Forelimb muscle (tissue), 1 donor: ENCODE data around the gene URB1. TPM values are rescaled to one million over a fixed set of nuclear protein-coding genes. Genes with fewer than 3 reads are reported as not detected.
"Not testable (repeated sequence)": the region's sequence is repeated elsewhere in the genome, so short reads cannot be mapped to it uniquely, and the experiment has no call there.

Experiments
- DNase-seq: peaks from one replicate; pipeline ENCODE4 v3.0.0-alpha.2; 2013; ENCODE audit warnings: low read depth
- polyA plus RNA-seq: library from polyadenylated mRNA; unstranded; fragments of 120-200 nt; gene quantifications from one replicate; pipeline ENCODE4 v1.2.1, GENCODE V29; 2013; ENCODE audit not compliant: insufficient read length

Gene URB1
- polyA plus RNA-seq, 1 donor = 12.4 TPM

DNA sequence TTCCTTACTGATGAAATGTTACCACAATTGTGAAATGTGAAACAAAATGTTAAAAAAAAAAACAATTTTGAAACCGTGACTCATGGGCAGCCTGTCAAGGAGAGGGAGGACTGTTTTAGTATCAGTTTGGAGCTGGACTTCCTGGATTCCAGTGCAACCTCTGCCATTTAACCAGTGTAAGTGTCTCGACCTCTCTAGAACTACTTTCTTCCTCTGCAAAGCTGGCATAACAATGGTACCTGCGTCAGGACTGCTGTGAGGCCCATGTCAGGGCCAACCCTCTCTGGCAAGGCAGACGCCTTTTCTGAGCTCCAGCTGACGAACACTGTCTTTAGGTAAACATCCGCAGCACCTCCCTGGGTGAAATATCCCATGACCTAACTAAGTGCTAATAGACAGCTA is 20.9 kb downstream of the URB1 start:
- DNase-seq = no peak

DNA sequence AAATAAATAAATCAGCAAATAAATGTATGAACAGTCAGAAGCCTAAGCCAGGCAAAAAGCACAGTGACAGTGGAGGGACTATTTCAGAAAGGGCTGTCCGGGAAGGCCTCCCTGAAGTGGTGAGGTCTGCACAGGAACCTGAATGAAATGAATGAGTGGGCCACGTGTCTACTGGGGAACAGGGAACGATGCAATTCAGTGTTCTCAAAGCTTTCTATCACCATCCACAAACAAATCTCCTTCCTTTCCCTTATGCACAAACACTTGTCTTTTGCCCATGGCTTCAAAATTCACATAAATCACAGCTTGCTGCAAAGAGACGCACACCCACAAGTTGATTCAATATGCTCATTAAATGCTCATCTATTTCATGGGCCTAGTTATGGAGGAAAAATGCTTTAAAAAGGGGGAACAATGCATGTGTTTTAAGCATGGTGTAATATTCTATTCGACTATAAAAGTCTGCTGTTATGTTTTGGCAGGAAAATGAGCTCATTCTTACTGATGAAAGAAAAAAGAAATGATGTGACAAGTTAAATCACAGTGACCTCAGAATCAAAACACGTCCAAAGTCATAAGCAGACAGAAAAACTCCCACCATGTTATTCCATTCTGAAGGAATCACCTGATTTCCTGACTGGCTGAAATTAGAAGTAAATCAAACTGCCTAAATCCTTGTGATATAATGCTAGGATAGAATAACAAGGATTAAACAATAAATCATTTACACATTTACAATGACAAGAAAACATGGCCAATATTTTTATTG is 21.6 kb downstream of the URB1 start:
- DNase-seq = no peak

DNA sequence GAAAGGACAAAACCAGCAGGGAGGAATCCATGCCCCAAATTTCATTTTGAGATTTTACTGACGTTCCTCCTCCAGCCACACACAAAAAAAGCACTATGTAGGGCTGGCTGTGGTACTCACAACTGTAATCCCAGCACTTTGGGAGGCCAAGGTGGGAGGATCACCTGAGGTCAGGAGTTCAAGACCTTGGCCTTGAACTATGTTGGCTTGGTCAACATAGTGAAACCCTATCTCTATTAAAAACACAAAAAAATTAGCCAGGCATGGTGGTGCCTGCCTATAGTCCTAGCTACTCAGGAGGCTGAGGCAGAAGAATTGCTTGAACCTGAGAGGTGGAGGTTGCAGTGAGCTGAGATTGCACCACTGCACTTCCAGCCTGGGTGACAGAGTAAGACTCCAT is 23.9 kb downstream of the URB1 start:
- DNase-seq = not testable (repeated sequence)

DNA sequence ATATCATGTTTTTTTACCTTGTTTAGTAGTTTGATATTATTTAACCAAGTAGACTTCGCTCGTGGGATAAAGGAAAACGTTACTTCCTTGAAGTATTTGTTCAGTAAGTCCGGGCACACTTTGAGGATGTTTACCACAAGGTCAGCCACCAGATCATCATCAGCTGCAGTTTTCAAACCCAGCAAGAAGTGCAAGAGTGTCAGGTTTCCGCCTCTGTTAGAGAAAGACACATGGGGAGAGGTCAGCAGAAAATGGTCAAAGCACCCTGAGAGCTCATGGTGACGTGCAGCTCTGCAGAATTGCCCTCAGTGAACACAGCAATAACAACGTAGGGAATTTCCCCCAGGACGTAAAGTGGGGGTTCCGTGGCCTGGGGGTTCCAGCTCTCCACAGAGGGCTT is 24.4 kb downstream of the URB1 start:
- DNase-seq = no peak

DNA sequence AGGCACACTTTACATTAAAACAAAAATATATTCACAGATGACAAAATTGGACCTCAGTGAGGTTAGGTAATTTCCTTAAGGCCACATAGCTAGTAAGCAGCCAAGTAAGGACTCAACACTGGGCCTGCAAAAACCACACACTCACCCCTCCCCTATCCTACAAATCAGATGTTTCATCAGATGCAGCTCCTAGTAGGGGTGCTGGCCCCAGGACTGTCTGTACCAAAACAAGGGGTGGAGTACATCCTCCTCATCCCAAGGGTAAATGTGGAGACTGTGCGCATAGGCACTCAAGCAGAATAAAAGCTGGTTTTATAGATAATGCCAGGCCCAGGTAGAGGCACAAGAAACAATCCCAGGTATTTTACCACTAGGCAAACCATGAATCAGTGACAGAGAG is 25.7 kb downstream of the URB1 start:
- DNase-seq = no peak

DNA sequence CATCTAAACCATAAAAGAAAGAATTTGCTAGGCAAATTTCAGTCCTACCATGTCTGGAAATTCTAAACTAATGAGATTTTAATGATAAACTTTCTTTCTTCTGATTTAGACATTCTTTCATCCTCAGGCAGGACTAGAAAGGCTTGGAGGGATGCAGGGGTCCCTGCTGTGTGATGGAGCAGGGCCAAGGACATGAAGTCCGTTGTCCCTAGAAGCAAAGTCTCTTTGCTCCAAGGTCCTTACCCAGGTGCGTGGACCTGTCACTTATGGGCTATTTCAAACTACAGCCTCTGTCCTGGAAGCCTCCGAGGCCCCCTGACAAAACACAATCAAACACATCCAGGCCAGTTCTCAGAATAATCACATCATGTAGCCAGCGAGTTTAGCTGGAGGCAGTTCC is 26.6 kb downstream of the URB1 start:
- no peak for DNase-seq

DNA sequence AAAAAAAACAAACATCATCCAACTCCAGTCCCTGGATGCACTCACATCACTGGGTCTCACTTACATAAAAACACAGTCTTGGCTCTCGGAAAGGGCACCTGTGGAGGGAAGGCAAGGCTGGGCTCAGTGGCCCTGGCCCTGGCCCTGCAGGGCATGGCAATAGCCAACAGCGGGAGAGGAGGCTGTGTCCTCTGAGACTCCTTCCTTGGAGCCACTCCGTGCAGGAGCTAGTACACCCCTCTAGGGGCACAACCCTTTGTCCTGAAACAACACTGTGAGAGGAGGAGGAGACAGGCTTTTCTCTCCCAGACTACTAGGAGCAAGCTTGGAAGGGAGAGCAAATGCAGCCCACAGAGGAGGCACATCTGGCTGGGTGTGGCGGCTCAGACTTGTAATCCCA is 28.0 kb downstream of the URB1 start:
- no peak for DNase-seq

DNA sequence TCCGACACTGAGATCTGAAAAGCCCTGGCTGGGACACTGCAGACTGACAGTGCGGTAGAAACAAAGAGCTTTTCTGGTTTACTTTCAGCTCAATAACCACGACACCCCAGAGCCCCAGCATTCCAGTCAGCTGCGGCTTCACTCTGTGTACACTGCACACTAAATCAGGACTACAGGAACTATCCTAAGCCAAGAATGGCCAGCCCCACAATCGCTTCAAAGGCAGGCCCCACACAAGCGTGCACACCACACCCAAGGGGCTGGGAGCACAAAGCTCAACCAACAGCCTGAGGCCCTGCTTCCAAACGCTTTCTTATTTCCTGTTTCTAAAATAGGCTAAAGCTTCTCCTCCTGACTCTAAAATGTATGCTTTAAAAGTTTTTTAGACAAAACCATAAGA is 28.4 kb downstream of the URB1 start:
- DNase-seq = no peak

DNA sequence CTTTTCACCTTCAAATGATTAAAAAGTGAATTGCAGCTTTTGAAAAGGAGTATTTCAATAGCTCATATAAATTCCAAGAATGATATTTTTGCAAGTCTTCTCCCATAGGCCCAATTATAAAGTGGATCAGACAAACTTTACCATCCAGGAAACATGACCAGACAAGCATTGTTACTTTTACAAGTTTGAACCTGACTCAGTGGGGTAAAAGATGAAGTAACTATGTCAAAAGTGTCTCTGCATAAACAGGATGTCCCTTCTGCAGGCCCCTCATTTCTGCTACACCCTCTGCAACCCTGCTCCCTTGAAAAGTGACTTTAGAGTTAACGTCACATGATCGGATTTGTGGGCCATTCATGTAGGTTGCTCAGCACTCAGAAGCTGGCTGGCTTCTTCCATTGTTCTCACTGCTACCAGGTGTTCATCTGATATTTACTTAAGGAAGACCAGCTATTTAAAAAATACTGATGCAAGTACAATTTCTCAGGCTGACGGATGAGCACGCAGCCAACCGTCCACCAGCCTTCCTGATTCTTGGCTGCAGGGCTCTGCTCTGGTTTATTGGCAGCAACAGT is 32.3 kb downstream of the URB1 start:
- no peak for DNase-seq

DNA sequence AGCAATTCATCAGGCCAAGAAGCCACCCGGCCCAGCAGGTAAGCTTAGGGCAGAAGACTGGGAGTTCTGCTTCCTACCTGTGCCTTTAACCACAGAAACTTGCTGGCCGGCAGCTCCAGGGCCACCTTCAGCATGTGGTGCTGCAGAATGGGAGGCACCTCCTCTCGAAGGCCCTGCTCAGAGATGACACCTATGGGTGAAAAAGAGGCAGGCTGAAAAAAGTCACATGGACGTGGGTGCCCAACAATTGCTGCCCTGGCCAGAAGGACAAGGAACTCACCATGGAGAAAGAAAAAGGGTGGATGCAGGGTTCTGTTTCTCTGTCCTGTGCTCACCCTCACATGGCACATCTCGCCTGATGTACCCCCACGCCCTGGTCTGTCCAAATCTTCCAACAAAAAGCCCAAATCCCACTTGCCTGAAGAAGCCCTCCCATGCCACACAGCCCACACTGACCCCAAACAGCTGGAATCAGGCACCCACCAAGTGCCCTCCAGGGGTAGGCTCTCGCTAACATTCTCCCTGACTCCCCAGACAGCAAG is 33.0 kb downstream of the URB1 start:
- DNase-seq = no peak

DNA sequence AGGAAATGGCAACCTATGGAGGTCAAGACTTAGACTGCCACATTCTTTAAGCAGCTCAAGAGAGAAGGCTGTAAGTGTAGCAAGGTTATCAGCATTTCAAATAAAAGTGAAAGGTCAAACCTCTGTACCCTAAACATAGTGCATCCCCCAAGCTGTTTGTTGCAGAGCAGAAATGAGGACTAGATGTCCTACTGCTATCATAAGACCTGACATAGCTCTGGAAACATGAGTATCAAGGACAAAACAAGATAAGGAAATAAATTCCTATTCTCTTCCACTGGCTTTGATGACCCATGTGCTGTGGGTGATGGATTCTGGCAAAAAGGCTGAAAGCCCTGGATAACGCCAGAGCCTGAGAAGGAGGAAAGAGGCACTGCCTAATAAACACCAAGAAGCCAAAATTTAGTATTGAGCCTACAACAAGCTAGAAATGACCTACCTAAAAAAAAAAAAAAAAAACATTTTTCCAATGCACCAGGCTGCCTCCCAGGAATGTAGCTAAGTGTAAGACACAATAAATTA is 35.9 kb downstream of the URB1 start:
- DNase-seq = no peak

DNA sequence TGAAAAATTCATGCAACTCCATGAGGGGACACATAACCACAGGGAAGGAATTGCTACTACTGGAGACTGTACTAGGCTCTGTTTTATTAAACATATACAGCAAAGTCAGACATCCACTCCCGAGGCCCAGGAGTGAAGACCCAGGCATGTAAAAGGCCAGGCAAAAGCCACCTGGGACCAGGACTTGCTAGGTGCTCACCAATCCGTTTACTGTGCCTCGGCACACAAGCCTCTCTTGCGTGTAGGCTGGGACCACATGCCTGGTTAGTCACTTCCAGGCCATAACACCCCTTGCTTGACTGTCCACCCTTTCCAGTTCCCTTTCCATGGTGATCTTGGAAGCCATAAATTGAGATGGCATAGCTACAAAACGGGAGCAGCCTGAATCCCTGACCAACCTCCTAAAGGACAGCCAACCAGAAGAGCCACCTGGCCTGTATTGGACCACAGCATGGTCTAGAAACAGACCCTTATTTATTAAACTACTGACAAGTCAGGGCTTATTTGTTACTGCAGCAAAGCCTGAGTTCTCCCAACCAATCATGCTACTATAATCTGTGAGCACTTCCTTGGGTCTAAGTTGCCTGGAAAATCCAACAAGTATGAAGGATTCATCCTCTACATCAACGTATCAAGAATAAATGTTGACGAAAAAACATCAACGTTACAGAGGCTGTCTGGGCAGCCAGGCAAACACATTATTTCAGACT is 39.7 kb downstream of the URB1 start:
- DNase-seq = no peak

DNA sequence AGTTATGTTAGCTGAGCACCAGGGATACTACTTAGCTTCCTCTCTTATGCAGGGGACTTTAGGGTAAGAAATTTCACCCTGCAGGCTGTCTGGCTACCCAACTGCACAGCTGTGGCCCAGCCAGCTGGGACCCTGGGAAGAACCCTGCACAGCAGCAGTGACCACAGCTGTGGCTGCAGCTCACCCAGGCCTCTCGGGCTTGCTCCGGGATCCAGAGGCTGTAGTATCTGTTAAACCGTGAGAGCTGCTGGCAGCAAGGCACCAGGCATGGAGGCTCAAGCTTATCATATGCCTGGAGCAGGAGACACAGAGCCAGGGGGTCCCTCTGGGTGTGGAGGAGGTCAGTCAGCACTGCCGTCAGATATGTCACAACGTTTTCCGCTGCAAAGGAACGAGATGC is 40.3 kb downstream of the URB1 start:
- DNase-seq = no peak

DNA sequence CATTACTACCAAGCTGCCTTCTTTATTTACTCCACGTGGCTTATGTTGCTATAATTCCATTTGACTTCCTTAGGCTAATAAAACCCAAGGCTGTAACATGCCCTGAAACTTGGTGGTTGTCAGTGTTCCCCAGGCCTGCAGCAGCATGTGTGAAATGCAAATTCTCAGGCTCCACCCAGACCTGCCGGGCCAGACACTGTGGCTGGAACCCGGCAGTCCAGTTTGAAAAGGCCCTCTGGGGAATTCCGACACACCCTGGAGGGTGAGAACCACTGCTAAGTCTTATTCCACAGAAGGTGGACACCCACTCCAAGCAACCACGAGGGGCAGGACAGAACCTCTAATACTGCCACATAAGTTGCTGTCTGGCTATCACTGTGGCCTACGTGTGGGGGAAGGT is 41.4 kb downstream of the URB1 start:
- no peak for DNase-seq

DNA sequence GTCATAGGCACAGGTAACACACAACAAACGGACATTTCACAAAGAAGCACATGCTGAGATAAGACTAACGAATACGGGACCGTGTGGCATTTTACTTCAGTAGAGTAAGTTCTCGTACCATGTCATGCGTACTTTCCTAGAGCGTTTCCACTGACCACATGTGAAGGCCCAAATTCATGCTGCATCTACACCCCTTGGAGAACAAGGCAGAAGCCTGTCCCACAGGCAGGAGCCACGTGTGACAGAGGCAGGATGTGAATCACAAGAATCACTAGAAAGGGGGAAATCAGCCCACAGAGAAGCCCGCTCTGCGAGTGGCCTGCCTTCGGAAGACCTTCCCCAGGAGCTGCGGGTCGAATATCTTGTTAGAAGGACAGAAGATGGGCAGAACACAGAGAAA is 41.8 kb downstream of the URB1 start:
- no peak for DNase-seq

DNA sequence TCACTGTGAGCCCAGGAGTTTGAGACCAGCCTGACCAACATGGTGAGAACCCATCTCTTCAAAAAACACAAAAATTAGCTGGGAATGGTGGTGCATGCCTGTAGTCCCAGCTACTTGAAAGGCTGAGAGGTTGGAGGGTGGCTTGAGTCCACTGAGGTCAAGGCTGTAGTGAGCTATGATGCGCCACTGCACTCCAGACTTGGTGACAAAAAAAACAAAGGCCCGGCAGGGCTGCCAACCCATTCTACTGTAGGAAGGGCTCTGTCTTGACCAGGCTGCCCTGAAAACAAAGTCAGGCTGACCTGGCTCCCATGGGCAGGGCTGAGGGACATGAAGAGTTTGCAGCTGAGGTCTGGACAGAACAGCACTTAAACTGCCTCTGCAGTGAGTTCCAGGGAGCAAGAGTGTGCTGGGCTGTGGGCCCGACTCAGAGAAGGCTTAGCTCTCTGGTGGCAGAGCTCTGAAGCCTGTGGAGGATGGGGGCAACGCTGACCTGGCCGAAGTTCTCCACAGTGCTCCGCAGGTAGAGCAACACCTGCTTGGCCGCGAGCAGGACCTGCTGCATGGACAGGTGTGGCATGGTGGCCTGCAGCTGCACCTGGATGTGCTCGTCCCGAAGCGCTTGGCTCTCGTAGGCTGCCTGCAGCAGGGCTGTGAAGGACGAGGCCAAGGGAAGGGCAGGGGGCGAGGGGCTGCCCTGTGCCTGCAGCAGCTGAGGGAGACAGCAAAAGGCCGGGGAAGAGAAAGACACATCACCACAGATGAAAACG is 42.4 kb downstream of the URB1 start:
- no peak for DNase-seq

DNA sequence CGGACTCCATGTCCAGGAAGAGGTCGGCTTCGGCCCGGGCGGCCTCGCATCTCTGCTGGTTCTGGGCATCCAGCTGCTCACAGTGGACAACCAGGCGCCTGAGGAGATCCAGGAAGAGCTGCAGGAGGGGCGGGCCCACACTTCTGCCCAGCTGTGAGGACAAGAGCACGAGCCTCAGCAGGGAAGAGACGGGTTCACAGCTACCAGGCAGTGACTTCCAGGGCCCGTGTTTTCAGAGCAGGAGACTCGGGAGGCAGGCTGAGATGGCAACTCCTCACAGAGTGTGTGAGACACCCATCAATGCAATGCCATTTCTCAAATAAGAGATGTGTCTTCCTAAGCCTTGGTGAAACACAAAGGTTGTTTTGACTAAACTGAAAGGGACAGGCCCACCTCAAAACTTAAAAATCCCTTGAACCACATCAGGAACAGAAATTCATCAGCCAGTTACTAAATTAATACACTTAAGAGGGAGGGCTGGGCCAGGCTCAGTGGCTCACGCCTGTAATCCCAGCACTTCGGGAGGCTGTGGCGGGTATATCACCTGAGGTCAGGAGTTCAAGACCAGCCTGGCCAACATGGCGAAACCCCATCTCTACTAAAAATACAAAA is 43.4 kb downstream of the URB1 start:
- DNase-seq = no peak

DNA sequence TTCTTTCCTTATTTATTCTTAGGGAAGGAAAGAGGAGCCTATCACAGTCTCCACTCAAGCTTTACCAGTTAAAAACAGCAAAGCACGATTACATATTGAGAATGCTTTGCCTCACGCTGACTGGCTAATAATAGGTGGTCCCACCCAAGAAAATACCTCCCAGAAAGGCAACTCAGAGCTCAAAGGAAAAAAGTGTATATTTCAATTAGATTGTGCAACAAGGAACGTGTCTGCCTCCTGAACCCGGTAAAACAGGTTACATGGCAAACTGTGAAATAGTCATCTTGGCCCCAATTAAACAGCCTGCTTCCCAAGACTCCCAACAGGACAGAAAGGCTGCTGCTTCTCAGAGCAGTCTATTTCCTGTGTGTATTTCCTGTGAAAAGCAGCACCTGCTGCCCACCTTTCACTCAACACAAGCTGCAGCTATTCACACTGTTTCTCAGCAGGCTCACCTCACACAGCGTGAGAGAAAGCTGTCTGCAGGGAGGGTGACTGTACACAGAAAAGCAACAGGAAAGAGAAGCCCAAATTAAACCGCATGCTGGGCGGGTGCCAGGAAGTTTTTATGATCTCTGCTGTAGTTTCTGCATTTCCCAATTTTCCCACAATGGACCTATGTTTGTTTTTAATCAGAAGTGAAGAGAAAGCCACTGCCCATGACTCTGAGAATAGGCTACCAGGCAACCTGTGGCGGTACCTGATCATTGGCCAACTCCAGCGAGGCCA is 44.0 kb downstream of the URB1 start:
- DNase-seq = no peak

DNA sequence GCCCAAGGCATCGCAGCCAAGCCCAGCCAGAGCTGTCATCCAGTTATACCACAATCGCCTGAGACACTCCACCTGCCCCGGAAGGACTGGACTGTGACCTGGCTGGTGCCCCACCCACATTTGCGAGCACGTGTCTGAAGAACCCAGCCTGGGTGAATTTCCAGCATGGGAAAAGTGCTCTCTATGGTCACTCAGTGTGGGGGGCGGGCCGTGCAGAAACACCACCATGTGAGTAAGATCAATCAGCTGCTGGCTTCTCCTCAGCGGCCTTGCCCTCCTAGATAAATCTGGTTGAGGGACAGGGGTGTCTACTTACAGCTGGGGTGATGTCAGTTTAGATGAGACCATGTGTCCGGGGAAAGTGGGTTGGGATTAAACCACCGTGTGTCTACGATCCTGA is 44.8 kb downstream of the URB1 start:
- DNase-seq = no peak

DNA sequence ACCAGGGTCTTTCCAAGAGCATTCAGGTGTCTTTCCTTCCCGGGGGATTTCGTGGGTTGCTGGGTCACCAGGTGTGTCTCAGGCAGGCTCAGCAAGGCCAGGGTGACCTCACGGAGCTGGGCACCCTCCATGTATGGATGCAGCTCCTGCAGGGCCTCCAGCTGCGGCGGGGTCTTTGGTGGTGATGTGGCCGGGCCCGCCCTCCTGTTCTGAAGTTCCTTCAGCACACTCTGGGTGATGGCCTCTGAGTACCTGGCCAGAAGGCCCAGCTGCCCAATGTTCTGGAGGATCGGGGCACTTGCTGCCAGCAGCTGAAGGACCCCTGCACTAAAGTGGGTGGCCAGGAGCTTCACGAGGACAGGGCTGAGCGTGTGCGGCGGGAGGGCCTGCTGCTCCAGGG is 45.5 kb downstream of the URB1 start:
- no peak for DNase-seq

DNA sequence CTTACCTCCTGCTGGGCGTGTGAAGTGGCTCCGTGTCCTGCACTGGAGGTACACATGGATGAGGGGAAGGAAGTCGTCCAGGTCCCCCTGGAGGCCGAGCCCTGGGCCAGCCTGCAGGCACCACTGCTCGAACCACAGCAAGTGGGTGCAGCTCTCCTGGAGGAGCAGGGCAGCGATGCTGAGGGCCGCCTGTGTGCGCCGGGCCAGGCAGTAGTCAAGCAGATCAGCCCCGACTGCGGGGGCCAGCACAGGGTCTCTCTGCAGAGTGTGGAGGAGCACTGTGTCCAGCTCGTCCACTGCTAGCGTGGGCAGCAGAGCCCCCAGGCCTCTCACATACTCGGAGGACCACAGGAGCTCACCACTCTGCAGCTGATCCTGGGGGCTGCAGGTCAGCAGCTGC is 45.9 kb downstream of the URB1 start:
- DNase-seq = no peak
